ENCODE data around the gene RNF121. TPM values are rescaled to one million over a fixed set of nuclear protein-coding genes. Genes with fewer than 3 reads are reported as not detected.

Gene RNF121
- total RNA-seq, 1 experiment from 2014 or later = 27.8 TPM

DNA sequence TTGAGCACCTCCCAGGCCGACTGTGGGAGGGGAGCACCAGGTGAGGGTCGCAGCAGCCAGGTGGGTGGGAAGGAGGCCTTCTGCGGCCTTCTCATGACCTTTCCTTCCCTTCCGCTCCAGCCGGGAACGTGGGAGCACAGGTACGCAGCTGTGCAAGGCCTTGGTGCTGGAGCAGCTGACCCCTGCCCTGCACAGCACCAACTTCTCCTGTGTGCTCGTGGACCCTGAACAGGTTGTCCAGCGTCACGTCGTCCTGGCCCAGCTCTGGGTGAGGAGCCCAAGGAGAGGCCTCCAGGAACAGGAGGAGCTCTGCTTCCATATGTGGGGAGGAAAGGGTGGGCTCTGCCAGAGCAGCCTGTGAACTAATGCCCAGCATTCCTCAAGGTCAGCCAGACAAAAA lies 72.4 kb downstream of the RNF121 start:
- intact Hi-C loops (cut with micrococcal nuclease) = no loop called here
- POLR2A ChIA-PET = no interaction called here
- Mint-ChIP-seq H3K27ac (ENCODE audit: low read depth, unreplicated experiment) (no peak overlapping the region), H3K36me3 (ENCODE audit: insufficient read depth, unreplicated experiment) (peaks cover 59% of the 10 kb centered on the region), H3K27me3 (ENCODE audit: insufficient read depth, unreplicated experiment) (no peaks in the 10 kb centered on the region), H3K4me3 (ENCODE audit: unreplicated experiment) (no peak overlapping the region), H3K4me1 (ENCODE audit: insufficient read depth, unreplicated experiment) (peaks cover 5% of the 10 kb centered on the region), H3K9me3 (ENCODE audit: unreplicated experiment) (no peaks in the 10 kb centered on the region)
- no peak for TF ChIP-seq CTCF (IDR thresholded peaks at IDR 0.05; ENCODE audit: unreplicated experiment)
- CTCF ChIA-PET = interaction anchor here (1.0 to 1.6 kb wide), 2 partner anchors 12 to 24 kb away, joined by 6 read pairs; no protein-coding TSS in a partner anchor
- no TSS peak for BruUV-seq (replicated peaks)
- DNase-seq (ENCODE audit: unreplicated experiment) = no peak

GRCh38 chr11:72001834-72002591 lies 73.2 kb downstream of the RNF121 start:
- H3K36me3 Mint-ChIP-seq (ENCODE audit: insufficient read depth, unreplicated experiment) = peaks cover 62% of the 10 kb centered on the region
- peaks cover 5% of the 10 kb centered on the region for H3K4me1 Mint-ChIP-seq (ENCODE audit: insufficient read depth, unreplicated experiment)
- CTCF ChIA-PET = interaction anchor here (1.0 to 1.6 kb wide), 2 partner anchors 11 to 25 kb away, joined by 6 read pairs; no protein-coding TSS in a partner anchor
- no peak for DNase-seq (ENCODE audit: unreplicated experiment)
- H3K4me3 Mint-ChIP-seq (ENCODE audit: unreplicated experiment) = no peak overlapping the region
- no peak overlapping the region for H3K27ac Mint-ChIP-seq (ENCODE audit: low read depth, unreplicated experiment)
- TF ChIP-seq CTCF (IDR thresholded peaks at IDR 0.05; ENCODE audit: unreplicated experiment) = no peak
- BruUV-seq (replicated peaks) = no TSS peak
- POLR2A ChIA-PET = no interaction called here
- H3K27me3 Mint-ChIP-seq (ENCODE audit: insufficient read depth, unreplicated experiment) = no peaks in the 10 kb centered on the region
- no peaks in the 10 kb centered on the region for H3K9me3 Mint-ChIP-seq (ENCODE audit: unreplicated experiment)
- intact Hi-C loops (cut with micrococcal nuclease) = no loop called here

- Mint-ChIP-seq H3K27me3 (ENCODE audit: insufficient read depth, unreplicated experiment) (no peaks in the 10 kb centered on the region), H3K4me3 (ENCODE audit: unreplicated experiment) (no peak overlapping the region), H3K36me3 (ENCODE audit: insufficient read depth, unreplicated experiment) (peaks cover 70% of the 10 kb centered on the region), H3K9me3 (ENCODE audit: unreplicated experiment) (no peaks in the 10 kb centered on the region), H3K4me1 (ENCODE audit: insufficient read depth, unreplicated experiment) (peaks cover 5% of the 10 kb centered on the region), H3K27ac (ENCODE audit: low read depth, unreplicated experiment) (no peak overlapping the region)
- CTCF ChIA-PET = interaction anchor here (0.6 to 1.6 kb wide), 4 partner anchors 11 to 428 kb away, joined by 3 to 6 read pairs (median 3); no protein-coding TSS in a partner anchor
- POLR2A ChIA-PET = interaction anchor here (1.2 to 1.4 kb wide), 2 partner anchors 11 to 142 kb away, joined by 3 to 5 read pairs; no protein-coding TSS in a partner anchor
- intact Hi-C loops (cut with micrococcal nuclease) = no loop called here
- no peak for DNase-seq (ENCODE audit: unreplicated experiment)
- TSS peak; percentile 79 for BruUV-seq (replicated peaks)
- no peak for TF ChIP-seq CTCF (IDR thresholded peaks at IDR 0.05; ENCODE audit: unreplicated experiment)
Measured at GRCh38 chr11:72002841-72003775, 74.3 kb downstream of the RNF121 start.

GRCh38 chr11:72003776-72004171 lies 74.9 kb downstream of the RNF121 start:
- CTCF ChIA-PET = interaction anchor here (0.8 to 1.6 kb wide), 3 partner anchors 11 to 427 kb away, joined by 3 to 6 read pairs (median 3); no protein-coding TSS in a partner anchor
- intact Hi-C loops (cut with micrococcal nuclease) = no loop called here
- peaks cover 77% of the 10 kb centered on the region for H3K36me3 Mint-ChIP-seq (ENCODE audit: insufficient read depth, unreplicated experiment)
- DNase-seq (ENCODE audit: unreplicated experiment) = no peak
- peaks cover 3% of the 10 kb centered on the region for H3K4me1 Mint-ChIP-seq (ENCODE audit: insufficient read depth, unreplicated experiment)
- no peak overlapping the region for H3K4me3 Mint-ChIP-seq (ENCODE audit: unreplicated experiment)
- no TSS peak for BruUV-seq (replicated peaks)
- H3K27me3 Mint-ChIP-seq (ENCODE audit: insufficient read depth, unreplicated experiment) = no peaks in the 10 kb centered on the region
- H3K9me3 Mint-ChIP-seq (ENCODE audit: unreplicated experiment) = no peaks in the 10 kb centered on the region
- no peak overlapping the region for H3K27ac Mint-ChIP-seq (ENCODE audit: low read depth, unreplicated experiment)
- POLR2A ChIA-PET = interaction anchor here (1.2 to 1.4 kb wide), 2 partner anchors 10 to 141 kb away, joined by 3 to 5 read pairs; no protein-coding TSS in a partner anchor
- no peak for TF ChIP-seq CTCF (IDR thresholded peaks at IDR 0.05; ENCODE audit: unreplicated experiment)
